ENCODE measurements around the gene TBCD. TPM values are rescaled to one million over a fixed set of nuclear protein-coding genes. Genes with fewer than 3 reads are reported as not detected.
A peak's percentile ranks its signal among the peaks of the same experiment; 100 is the strongest.
"Not testable (repeated sequence)": the region's sequence is repeated elsewhere in the genome, so short reads cannot be mapped to it uniquely, and the experiment has no call there.

TBCD gene
- total RNA-seq, 2 donors from 2014 or later: 38.9 to 74.8 TPM

- TF ChIP-seq CTCF (IDR thresholded peaks at IDR 0.05): no peak
- no peak for TF ChIP-seq POLR2A (IDR thresholded peaks at IDR 0.05)
- WGBS, 2 donors: 93% methylated on average over 34 to 48 of the region's 67 CpGs
- DNase-seq: peak in 1 of 4 donors; percentile 8
Observed at GRCh38 chr17:82960419-82961271, 208.8 kb downstream of the TBCD start.

GRCh38 chr17:82961366-82962162 is 209.7 kb downstream of the TBCD start:
- TF ChIP-seq CTCF (IDR thresholded peaks at IDR 0.05): no peak
- TF ChIP-seq POLR2A (IDR thresholded peaks at IDR 0.05): no peak
- H3K4me3 ChIP-seq: no peak overlapping the region
- 83 to 90% methylated on average over 13 to 19 of the region's 19 CpGs for WGBS, 2 donors
- no peaks in the 10 kb centered on the region for H3K36me3 ChIP-seq (replicated peaks in 1 of 2; ENCODE audit: insufficient read depth in 1 of 2, low read depth in 2 of 2)
- H3K9me3 ChIP-seq: no peaks in the 10 kb centered on the region
- peaks cover 4% of the 10 kb centered on the region for H3K4me1 ChIP-seq
- H3K27ac ChIP-seq: no peak overlapping the region
- ATAC-seq (no peak), DNase-seq (no peak)
- intact Hi-C loops (cut with DNase I): no loop called here
- no peaks in the 10 kb centered on the region for H3K27me3 ChIP-seq

More at GRCh38 chr17:82960419-82961271, 208.8 kb downstream of the TBCD start:
- Histone ChIP-seq H3K9me3 (no peaks in the 10 kb centered on the region), H3K4me3 (no peak overlapping the region), H3K36me3 (replicated peaks in 1 of 2; ENCODE audit: insufficient read depth in 1 of 2, low read depth in 2 of 2) (no peaks in the 10 kb centered on the region), H3K4me1 (peaks cover 4% of the 10 kb centered on the region), H3K27me3 (no peaks in the 10 kb centered on the region), H3K27ac (no peak overlapping the region)
- intact Hi-C loops (cut with DNase I): no loop called here
- ATAC-seq: no peak

GRCh38 chr17:82962163-82962720 is 210.4 kb downstream of the TBCD start:
- Histone ChIP-seq H3K4me1 (peaks cover 4% of the 10 kb centered on the region), H3K9me3 (no peaks in the 10 kb centered on the region), H3K4me3 (no peak overlapping the region), H3K27me3 (no peaks in the 10 kb centered on the region), H3K36me3 (replicated peaks in 1 of 2; ENCODE audit: insufficient read depth in 1 of 2, low read depth in 2 of 2) (no peaks in the 10 kb centered on the region), H3K27ac (no peak overlapping the region)
- DNase-seq (no peak), ATAC-seq (no peak)
- TF ChIP-seq CTCF (IDR thresholded peaks at IDR 0.05) (no peak), POLR2A (IDR thresholded peaks at IDR 0.05) (no peak)
- 75 to 80% methylated on average over 19 to 21 of the region's 21 CpGs for WGBS, 2 donors
- intact Hi-C loops (cut with DNase I): no loop called here

- TF ChIP-seq POLR2A (IDR thresholded peaks at IDR 0.05) (no peak), CTCF (IDR thresholded peaks at IDR 0.05) (peak in 6 of 7 experiments; percentile 14 to 65 (median 53))
- no peak overlapping the region for H3K4me3 ChIP-seq
- 32 to 49% methylated on average over 18 to 25 of the region's 25 CpGs for WGBS, 2 donors
Observed at GRCh38 chr17:82963104-82963950, 211.5 kb downstream of the TBCD start.

GRCh38 chr17:82964451-82964850 is 212.6 kb downstream of the TBCD start:
- H3K4me3 ChIP-seq; H3K4me1 ChIP-seq; ATAC-seq; H3K27ac ChIP-seq; H3K9me3 ChIP-seq; intact Hi-C loops (cut with DNase I); DNase-seq; H3K27me3 ChIP-seq; H3K36me3 ChIP-seq (replicated peaks in 1 of 2; ENCODE audit: insufficient read depth in 1 of 2, low read depth in 2 of 2): not testable (repeated sequence)
- WGBS, 2 donors: 90 to 91% methylated on average over 14 to 18 of the region's 32 CpGs

More at GRCh38 chr17:82963104-82963950, 211.5 kb downstream of the TBCD start:
- intact Hi-C loops (cut with DNase I): no loop called here
- H3K27me3 ChIP-seq: no peaks in the 10 kb centered on the region
- H3K27ac ChIP-seq: peak overlapping the region in 1 of 4 donors; percentile 30
- ATAC-seq (peak; percentile 78), DNase-seq (peak; percentile 45 to 72 (median 63))
- no peaks in the 10 kb centered on the region for H3K36me3 ChIP-seq (replicated peaks in 1 of 2; ENCODE audit: insufficient read depth in 1 of 2, low read depth in 2 of 2)
- no peaks in the 10 kb centered on the region for H3K9me3 ChIP-seq
- H3K4me1 ChIP-seq: peaks cover 4% of the 10 kb centered on the region
